Kidney epithelial cell (primary cell): ENCODE results near the gene C2orf72. TPM values are rescaled to one million over a fixed set of nuclear protein-coding genes. Genes with fewer than 3 reads are reported as not detected.

Experiments used
- DNase-seq: peaks from one replicate; pipeline ENCODE4 v3.0.0-alpha.2; 2010; ENCODE audit warnings: low read depth
- H3K27me3 ChIP-seq: 2 replicates; pipeline ENCODE4 v1.6.0; 2011; ENCODE audit warnings: low read length; ENCODE audit not compliant: control insufficient read depth, insufficient read depth
- H3K36me3 ChIP-seq: 2 replicates; pipeline ENCODE4 v1.5.1; 2011; ENCODE audit warnings: low read length; ENCODE audit not compliant: control insufficient read depth, insufficient read depth
- H3K4me3 ChIP-seq: 2 replicates; pipeline ENCODE4 v1.5.1; 2011; ENCODE audit warnings: low read depth, mild to moderate bottlenecking, control low read depth, low read length
- CTCF ChIP-seq: IDR thresholded peaks from 2 replicates; pipeline ENCODE4 v1.5.1; 2011; ENCODE audit warnings: mild to moderate bottlenecking, moderate library complexity, low read length, control low read depth, inconsistent platforms; ENCODE audit not compliant: insufficient read depth, poor library complexity, severe bottlenecking
- total RNA-seq: library from RNA; depleted of rRNA; stranded (reverse); fragments of >200 nt; gene quantifications from 2 replicates; pipeline ENCODE4 v1.2.3, GENCODE V29; 2015

Gene C2orf72
- total RNA-seq, 1 donor from 2014 or later, result 0.63 TPM

DNA sequence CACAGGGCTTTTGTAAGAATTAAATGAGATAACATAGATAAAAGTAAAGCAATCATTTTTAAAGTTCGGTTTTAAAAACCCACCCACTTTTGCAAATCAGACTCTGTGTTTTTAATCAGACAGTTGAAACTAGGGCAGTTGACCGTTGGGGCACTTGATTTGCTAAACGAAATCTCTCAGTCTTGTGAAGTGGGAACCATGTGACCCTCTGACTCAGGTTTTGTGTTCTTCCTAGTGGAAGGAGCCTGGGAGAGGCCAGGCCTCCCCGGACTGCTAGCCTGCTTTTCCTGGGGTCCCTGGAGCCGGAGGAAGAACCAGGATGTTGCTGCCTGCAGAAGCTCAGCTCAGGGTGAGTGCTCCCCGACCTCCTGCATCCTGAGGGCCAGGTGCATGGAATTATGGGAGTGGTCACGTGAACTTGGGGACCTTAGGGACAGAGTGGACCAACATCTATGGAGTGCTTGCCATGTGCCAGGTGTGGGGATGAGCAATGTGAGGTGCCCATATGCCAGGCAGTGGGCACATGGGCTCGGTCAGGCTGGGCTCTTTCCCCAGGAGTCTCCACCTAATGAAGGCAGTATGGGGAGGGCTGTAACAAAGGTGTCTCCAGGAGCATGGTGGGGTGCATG lies 3.9 kb downstream of the C2orf72 start:
- no peak for TF ChIP-seq CTCF
- Histone ChIP-seq H3K4me3 (no peak overlapping the region), H3K27me3 (peaks cover 23% of the 10 kb centered on the region), H3K36me3 (no peaks in the 10 kb centered on the region)
- no peak for DNase-seq

GRCh38 chr2:231043796-231044195 lies 6.5 kb downstream of the C2orf72 start:
- no peak for DNase-seq
- Histone ChIP-seq H3K27me3 (peaks cover 15% of the 10 kb centered on the region), H3K4me3 (no peak overlapping the region), H3K36me3 (no peaks in the 10 kb centered on the region)
- TF ChIP-seq CTCF, result no peak

DNA sequence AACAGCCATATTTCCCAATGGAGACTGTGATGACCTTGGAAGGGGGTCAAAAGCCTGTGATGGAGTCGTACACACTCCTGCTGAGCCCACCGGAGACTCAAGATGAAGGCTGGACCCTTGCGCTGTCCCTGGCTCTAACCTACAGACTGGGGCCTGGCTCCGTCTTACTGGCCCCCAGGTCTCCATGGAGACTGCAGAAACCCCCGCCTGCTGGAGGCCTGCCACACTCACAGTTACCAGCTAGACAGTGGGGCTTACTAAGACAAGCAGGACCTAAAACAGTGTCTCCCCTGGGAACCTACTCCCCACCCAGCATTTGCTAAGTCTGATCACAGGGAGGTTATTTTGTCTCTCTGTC lies 9.6 kb downstream of the C2orf72 start:
- no peak for TF ChIP-seq CTCF
- Histone ChIP-seq H3K36me3 (no peaks in the 10 kb centered on the region), H3K4me3 (no peak overlapping the region), H3K27me3 (peaks cover 7% of the 10 kb centered on the region)
- DNase-seq, result no peak

GRCh38 chr2:231047274-231047922 lies 10.1 kb downstream of the C2orf72 start:
- no peak for TF ChIP-seq CTCF
- H3K36me3 ChIP-seq, result no peaks in the 10 kb centered on the region
- peaks cover 7% of the 10 kb centered on the region for H3K27me3 ChIP-seq
- DNase-seq, result no peak
- H3K4me3 ChIP-seq, result no peak overlapping the region

- TF ChIP-seq CTCF, result no peak
- DNase-seq, result no peak
- peaks cover 7% of the 10 kb centered on the region for H3K27me3 ChIP-seq
- H3K36me3 ChIP-seq, result no peaks in the 10 kb centered on the region
- no peak overlapping the region for H3K4me3 ChIP-seq
Measured at GRCh38 chr2:231047923-231048915, 10.9 kb downstream of the C2orf72 start.
